KMS-11 (cell line): ENCODE measurements around the gene IMMP2L.
"Not testable (repeated sequence)": the region's sequence is repeated elsewhere in the genome, so short reads cannot be mapped to it uniquely, and the experiment has no call there.

Experiments used
- H2AFZ ChIP-seq: fragments of 200-600 bp; sonication (generic); 2 replicates; pipeline ENCODE4 v1.6.1; 2016; ENCODE audit warnings: antibody characterized with exemption, mixed run types, low read depth
- H3K27ac ChIP-seq: fragments of 200-600 bp; sonication (generic); 2 replicates; pipeline ENCODE4 v1.6.1; 2016; ENCODE audit warnings: mild to moderate bottlenecking, mixed run types
- H3K27me3 ChIP-seq: fragments of 200-600 bp; sonication (generic); 2 replicates; pipeline ENCODE4 v1.6.1; 2017; ENCODE audit warnings: mild to moderate bottlenecking, low read depth, mixed run types, moderate library complexity; ENCODE audit not compliant: insufficient read depth
- H3K36me3 ChIP-seq: fragments of 200-600 bp; sonication (generic); 2 replicates; pipeline ENCODE4 v1.6.1; 2017; ENCODE audit warnings: mild to moderate bottlenecking, mixed run types; ENCODE audit not compliant: insufficient read depth
- H3K4me1 ChIP-seq: fragments of 200-600 bp; sonication (generic); 2 replicates; pipeline ENCODE4 v1.6.1; 2016; ENCODE audit warnings: mild to moderate bottlenecking, low read depth, mixed run types; ENCODE audit not compliant: poor library complexity, severe bottlenecking
- H3K4me2 ChIP-seq: fragments of 200-600 bp; sonication (generic); 2 replicates; pipeline ENCODE4 v1.7.0; 2016; ENCODE audit warnings: mild to moderate bottlenecking, mixed run types
- H3K4me3 ChIP-seq: fragments of 200-600 bp; sonication (generic); IDR thresholded peaks from 2 replicates; pipeline ENCODE4 v1.6.1; 2017; ENCODE audit warnings: low read depth, low read length, mixed read lengths; ENCODE audit not compliant: insufficient read depth
- H3K79me2 ChIP-seq: fragments of 200-600 bp; sonication (generic); 2 replicates; pipeline ENCODE4 v1.6.1; 2016; ENCODE audit warnings: low read depth, mixed run types; ENCODE audit not compliant: insufficient read depth
- H3K9ac ChIP-seq: fragments of 200-600 bp; sonication (generic); 2 replicates; pipeline ENCODE4 v1.6.1; 2016; ENCODE audit warnings: mild to moderate bottlenecking, mixed run types
- H4K20me1 ChIP-seq: fragments of 200-600 bp; sonication (generic); 2 replicates; pipeline ENCODE4 v1.6.1; 2016; ENCODE audit warnings: mild to moderate bottlenecking, mixed run types; ENCODE audit not compliant: insufficient read depth
- CTCF ChIP-seq: fragments of 200-600 bp; sonication (generic); conservative IDR thresholded peaks from 2 replicates; pipeline ENCODE4 v1.6.1; 2017; ENCODE audit warnings: low read depth, mild to moderate bottlenecking, antibody characterized with exemption, low read length, moderate library complexity, mixed read lengths

Gene IMMP2L

DNA sequence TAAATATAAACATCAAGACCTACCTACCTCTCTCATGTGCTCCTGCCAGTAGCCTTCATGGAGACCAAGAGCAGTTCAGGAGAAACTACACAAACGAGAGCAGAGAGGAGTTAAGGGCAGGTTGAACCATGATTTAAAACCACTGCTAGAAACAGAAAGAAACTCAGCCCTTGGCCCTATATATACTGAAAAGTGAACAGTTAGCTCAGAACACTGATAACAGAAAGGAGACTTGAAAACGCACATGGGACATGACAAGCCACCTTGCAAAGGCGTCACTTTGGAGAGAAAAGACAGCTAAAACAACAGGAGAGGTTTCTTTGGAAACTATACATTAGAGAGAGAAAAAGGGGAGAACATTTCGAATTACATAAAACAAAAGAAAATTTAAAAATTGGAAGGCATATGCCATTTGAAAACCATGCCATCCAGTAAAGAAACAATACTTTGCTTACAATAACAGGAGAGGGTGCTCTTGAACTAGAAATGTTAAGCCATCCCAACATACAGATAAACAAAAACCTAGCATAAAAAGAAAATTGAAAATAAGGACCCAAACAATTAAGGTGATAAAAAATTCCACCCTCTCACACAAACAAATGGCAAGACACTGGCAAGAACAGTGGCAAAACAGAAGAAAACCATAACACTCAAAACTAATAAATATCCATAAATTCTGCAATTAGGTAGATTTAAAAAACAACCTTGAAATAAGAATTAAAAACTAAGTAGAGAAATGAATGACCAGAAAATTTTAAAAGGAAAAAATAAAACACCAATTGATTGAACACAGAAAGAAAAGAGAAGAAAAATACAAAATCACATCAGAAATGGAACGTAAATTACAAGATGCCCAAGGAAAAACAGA, 232.7 kb downstream of the IMMP2L start:
- no peak overlapping the region for H3K9ac ChIP-seq
- no peak overlapping the region for H2AFZ ChIP-seq
- no peak overlapping the region for H3K27ac ChIP-seq
- H3K79me2 ChIP-seq: no peaks in the 10 kb centered on the region
- H3K27me3 ChIP-seq: no peaks in the 10 kb centered on the region
- no peaks in the 10 kb centered on the region for H3K36me3 ChIP-seq
- H4K20me1 ChIP-seq: no peaks in the 10 kb centered on the region
- H3K4me3 ChIP-seq: no peak overlapping the region
- H3K4me1 ChIP-seq: no peaks in the 10 kb centered on the region
- no peak for TF ChIP-seq CTCF
- no peak overlapping the region for H3K4me2 ChIP-seq

- H3K9ac ChIP-seq: no peak overlapping the region
- H3K27ac ChIP-seq: no peak overlapping the region
- H3K36me3 ChIP-seq: no peaks in the 10 kb centered on the region
- no peak overlapping the region for H2AFZ ChIP-seq
- no peaks in the 10 kb centered on the region for H3K4me1 ChIP-seq
- no peaks in the 10 kb centered on the region for H4K20me1 ChIP-seq
- no peaks in the 10 kb centered on the region for H3K79me2 ChIP-seq
- H3K4me2 ChIP-seq: no peak overlapping the region
- H3K27me3 ChIP-seq: no peaks in the 10 kb centered on the region
- TF ChIP-seq CTCF: no peak
- H3K4me3 ChIP-seq: no peak overlapping the region
Measured at GRCh38 chr7:111328487-111328886, 233.8 kb downstream of the IMMP2L start.

GRCh38 chr7:111324776-111325175, 237.5 kb downstream of the IMMP2L start:
- no peaks in the 10 kb centered on the region for H3K36me3 ChIP-seq
- H3K4me1 ChIP-seq: no peaks in the 10 kb centered on the region
- no peaks in the 10 kb centered on the region for H4K20me1 ChIP-seq
- no peak overlapping the region for H3K4me2 ChIP-seq
- TF ChIP-seq CTCF: no peak
- no peaks in the 10 kb centered on the region for H3K79me2 ChIP-seq
- no peak overlapping the region for H2AFZ ChIP-seq
- H3K27me3 ChIP-seq: no peaks in the 10 kb centered on the region
- no peak overlapping the region for H3K9ac ChIP-seq
- H3K4me3 ChIP-seq: no peak overlapping the region
- no peak overlapping the region for H3K27ac ChIP-seq

DNA sequence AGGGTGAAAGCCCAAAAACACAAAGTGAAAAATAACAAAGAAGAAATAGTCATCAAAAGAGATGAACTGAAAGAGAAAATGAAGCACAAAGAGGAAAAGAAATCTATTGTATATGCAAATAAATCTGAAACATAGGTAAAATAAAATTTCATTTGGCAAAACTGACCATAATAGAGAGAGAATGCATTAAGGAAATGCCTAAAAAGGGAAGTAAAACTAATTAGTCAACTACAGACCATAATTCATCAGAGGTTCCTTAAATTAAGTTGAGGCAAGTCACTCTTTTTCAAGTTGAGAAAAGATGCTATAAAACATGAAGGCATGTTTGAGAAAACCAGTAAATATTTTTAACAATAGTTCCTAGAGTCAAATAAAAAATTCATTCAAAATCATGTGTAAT, 238.1 kb downstream of the IMMP2L start:
- H3K36me3 ChIP-seq: no peaks in the 10 kb centered on the region
- H3K27ac ChIP-seq: no peak overlapping the region
- H4K20me1 ChIP-seq: no peaks in the 10 kb centered on the region
- no peak for TF ChIP-seq CTCF
- H3K4me2 ChIP-seq: no peak overlapping the region
- H3K9ac ChIP-seq: no peak overlapping the region
- H3K4me1 ChIP-seq: no peaks in the 10 kb centered on the region
- no peaks in the 10 kb centered on the region for H3K79me2 ChIP-seq
- no peak overlapping the region for H3K4me3 ChIP-seq
- H3K27me3 ChIP-seq: no peaks in the 10 kb centered on the region
- no peak overlapping the region for H2AFZ ChIP-seq

- H3K9ac ChIP-seq, H3K27ac ChIP-seq, H2AFZ ChIP-seq, H3K4me3 ChIP-seq, H3K27me3 ChIP-seq, H3K36me3 ChIP-seq, H4K20me1 ChIP-seq, H3K79me2 ChIP-seq, H3K4me2 ChIP-seq, H3K4me1 ChIP-seq: not testable (repeated sequence)
Measured at GRCh38 chr7:111323670-111324069, 238.6 kb downstream of the IMMP2L start.
